Stimulated activated CD4-positive, alpha-beta T cell treated with anti-CD3 and anti-CD28 coated beads, Interleukin-4, amount 100 ng/mL, for 4 hours (primary cell): ENCODE results near the gene NLRP12.
A peak's percentile ranks its signal among the peaks of the same experiment; 100 is the strongest.
"Not testable (repeated sequence)": the region's sequence is repeated elsewhere in the genome, so short reads cannot be mapped to it uniquely, and the experiment has no call there.

Experiments used
- DNase-seq, 2 experiments: peaks; one replicate each; pipeline ENCODE4 v3.0.0-alpha.2; 2020

Gene NLRP12

GRCh38 chr19:53824134-53824611 lies at the start of gene NLRP12:
TSS of gene NLRP12 (minus strand) at chr19:53824314. CDS start at chr19:53824174, 140 bp downstream.
- DNase-seq, result no peak

GRCh38 chr19:53872762-53873161 lies 48.6 kb upstream of the NLRP12 start:
- DNase-seq, result no peak

GRCh38 chr19:53871454-53871853 lies 47.3 kb upstream of the NLRP12 start:
- DNase-seq, result no peak

GRCh38 chr19:53870485-53870844 lies 46.4 kb upstream of the NLRP12 start:
- no peak for DNase-seq

- not testable (repeated sequence) for DNase-seq
These were observed 45.8 kb upstream of the NLRP12 start for GRCh38 chr19:53869805-53870484.

GRCh38 chr19:53868892-53869804 lies 45.0 kb upstream of the NLRP12 start:
- DNase-seq, result peak; percentile 73 to 84

GRCh38 chr19:53868091-53868891 lies 44.2 kb upstream of the NLRP12 start:
- DNase-seq, result peak; percentile 20 to 25

- peak; percentile 96 to 99 for DNase-seq
These were observed 43.3 kb upstream of the NLRP12 start, which contains the start of gene MYADM for GRCh38 chr19:53867225-53868090. TSS of gene MYADM (plus strand) at chr19:53867883. CDS start at chr19:53873530, 5,647 bp downstream.

- DNase-seq, result no peak
These were observed 42.7 kb upstream of the NLRP12 start for GRCh38 chr19:53866865-53867224.

GRCh38 chr19:53865918-53866864 lies 42.1 kb upstream of the NLRP12 start:
- DNase-seq, result peak; percentile 36 to 48

GRCh38 chr19:53865523-53865917 lies 41.4 kb upstream of the NLRP12 start:
- DNase-seq, result no peak

- DNase-seq, result no peak
These were observed 40.3 kb upstream of the NLRP12 start for GRCh38 chr19:53864308-53864836.

GRCh38 chr19:53853707-53854106 lies 29.6 kb upstream of the NLRP12 start:
- DNase-seq, result no peak

GRCh38 chr19:53849237-53849676 lies 25.1 kb upstream of the NLRP12 start:
- DNase-seq, result no peak

GRCh38 chr19:53847555-53847954 lies 23.4 kb upstream of the NLRP12 start:
- no peak for DNase-seq

- no peak for DNase-seq
These were observed 20.7 kb upstream of the NLRP12 start for GRCh38 chr19:53844849-53845246.

- not testable (repeated sequence) for DNase-seq
These were observed 16.8 kb upstream of the NLRP12 start for GRCh38 chr19:53840914-53841313.

- not testable (repeated sequence) for DNase-seq
These were observed 16.1 kb upstream of the NLRP12 start for GRCh38 chr19:53840241-53840640.

- DNase-seq, result not testable (repeated sequence)
These were observed 14.3 kb upstream of the NLRP12 start for GRCh38 chr19:53838446-53838845.

- not testable (repeated sequence) for DNase-seq
These were observed 8.7 kb upstream of the NLRP12 start for GRCh38 chr19:53832861-53833260.
